ENCODE measurements around the gene MATCAP1. TPM values are rescaled to one million over a fixed set of nuclear protein-coding genes. Genes with fewer than 3 reads are reported as not detected.

Gene MATCAP1
- total RNA-seq, 1 experiment from 2014 or later, result 51.2 TPM

GRCh38 chr16:67162506-67163163, 21.1 kb downstream of the MATCAP1 start:
- Mint-ChIP-seq H3K27me3 (ENCODE audit: low read depth) (peaks cover 99% of the 10 kb centered on the region), H3K36me3 (ENCODE audit: insufficient read depth in 1 of 3, low read depth in 3 of 3) (no peaks in the 10 kb centered on the region; a peak in 1 of 7 replicates), H3K27ac (no peak overlapping the region), H3K4me1 (peaks cover 9 to 42% of the 10 kb centered on the region in 2 experiments), H3K9me3 (peaks cover 2 to 3% of the 10 kb centered on the region in 2 experiments; a peak in 2 of 5 replicates), H3K4me3 (peak overlapping the region in 1 of 2 experiments; percentile 68; a peak in 3 of 5 replicates)
- Histone ChIP-seq H4K5ac (ENCODE audit: insufficient read length, low read depth, low read length) (no peak overlapping the region), H3K9me3 (ENCODE audit: control insufficient read depth, low read depth, low read length) (no peaks in the 10 kb centered on the region), H2BK20ac (ENCODE audit: low read depth, low read length, poor library complexity, severe bottlenecking) (no peak overlapping the region), H3K27ac (ENCODE audit: insufficient read length, low read depth, low read length) (no peak overlapping the region), H3K79me1 (ENCODE audit: insufficient read depth, low read depth, low read length, poor library complexity, severe bottlenecking) (no peaks in the 10 kb centered on the region), H3K27me3 (ENCODE audit: insufficient read depth, low read length) (peaks cover 95% of the 10 kb centered on the region), H2BK120ac (ENCODE audit: low read depth, low read length, poor library complexity, severe bottlenecking) (no peak overlapping the region), H3K79me2 (ENCODE audit: insufficient read depth, low read length) (no peaks in the 10 kb centered on the region), H2AFZ (ENCODE audit: low read length) (no peak overlapping the region), H2BK5ac (ENCODE audit: insufficient read length, low read length) (no peak overlapping the region), H3K56ac (ENCODE audit: insufficient read length, low read depth, low read length) (no peak overlapping the region), H3K4ac (ENCODE audit: low read depth, low read length) (no peak overlapping the region), H4K8ac (replicated peaks; ENCODE audit: insufficient read length, low read depth, low read length) (no peak overlapping the region), H3K14ac (ENCODE audit: insufficient read depth, low read length) (no peak overlapping the region), H3K9ac (ENCODE audit: extremely low read depth, insufficient read length, low read length) (no peak overlapping the region), H3K4me1 (ENCODE audit: insufficient read depth, low read length) (no peaks in the 10 kb centered on the region), H2BK15ac (ENCODE audit: low read depth, low read length) (no peak overlapping the region), H2BK12ac (ENCODE audit: insufficient read length, low read depth, low read length) (no peak overlapping the region), H3K23ac (ENCODE audit: insufficient read length, low read depth, low read length) (no peak overlapping the region), H3K4me2 (ENCODE audit: insufficient read depth, insufficient read length, low read length) (peak overlapping the region; percentile 20), H3T11ph (ENCODE audit: low read length) (no peak overlapping the region), H2AK5ac (ENCODE audit: insufficient read length, low read length) (no peak overlapping the region), H4K91ac (ENCODE audit: insufficient read length, low read depth, low read length) (no peak overlapping the region), H3K18ac (ENCODE audit: insufficient read length, low read depth, low read length) (no peak overlapping the region), H4K20me1 (ENCODE audit: control insufficient read depth, insufficient read depth, insufficient read length) (no peaks in the 10 kb centered on the region), H3K23me2 (ENCODE audit: insufficient read length, low read depth, low read length, poor library complexity, severe bottlenecking) (peaks cover 14% of the 10 kb centered on the region)
- DNase-seq, result no peak
- no peak for TF ChIP-seq CTCF (conservative IDR thresholded peaks at IDR 0.05)
- no CpG with 5 or more reads among the region's 44 CpGs for WGBS (ENCODE audit: extremely low coverage, insufficient read length, low lambda C conversion rate)

Data from H9 (cell line).